Measurements from ENCODE around the gene RPL36.

GRCh38 chr19:5681391-5682106 lies 8.5 kb upstream of the RPL36 start:
- no peak for TF ChIP-seq CTCF (IDR thresholded peaks at IDR 0.05)
- no peak for TF ChIP-seq REST (IDR thresholded peaks at IDR 0.05; ENCODE audit: low read depth, low read length)
